GM21515 (cell line): Measurements from ENCODE around the gene PLPPR4.
"Not testable (repeated sequence)": the region's sequence is repeated elsewhere in the genome, so short reads cannot be mapped to it uniquely, and the experiment has no call there.

Experiments
- ATAC-seq: cut with Tn5 transposase; IDR thresholded peaks from one replicate; pipeline ENCODE4 v1.9.1; 2021; ENCODE audit not compliant: unreplicated experiment

The PLPPR4 gene

GRCh38 chr1:99268021-99268420, 3.7 kb downstream of the PLPPR4 start:
- ATAC-seq: no peak

GRCh38 chr1:99269321-99269720, 5.0 kb downstream of the PLPPR4 start:
- no peak for ATAC-seq

- no peak for ATAC-seq
These were observed 6.4 kb downstream of the PLPPR4 start for GRCh38 chr1:99270646-99271045.

GRCh38 chr1:99271249-99271648, 7.0 kb downstream of the PLPPR4 start:
- ATAC-seq: no peak

GRCh38 chr1:99277066-99277465, 12.8 kb downstream of the PLPPR4 start:
- no peak for ATAC-seq

GRCh38 chr1:99279525-99279924, 15.2 kb downstream of the PLPPR4 start:
- no peak for ATAC-seq

- no peak for ATAC-seq
These were observed 16.8 kb downstream of the PLPPR4 start for GRCh38 chr1:99281105-99281504.

- no peak for ATAC-seq
These were observed 18.2 kb downstream of the PLPPR4 start for GRCh38 chr1:99282536-99282935.

- ATAC-seq: not testable (repeated sequence)
These were observed 19.2 kb downstream of the PLPPR4 start for GRCh38 chr1:99283521-99283920.

- no peak for ATAC-seq
These were observed 28.6 kb downstream of the PLPPR4 start for GRCh38 chr1:99292886-99293285.

- no peak for ATAC-seq
These were observed 33.6 kb downstream of the PLPPR4 start for GRCh38 chr1:99297923-99298322.

GRCh38 chr1:99304725-99305282, 40.5 kb downstream of the PLPPR4 start:
- ATAC-seq: no peak

- ATAC-seq: no peak
These were observed 41.3 kb downstream of the PLPPR4 start for GRCh38 chr1:99305626-99306025.

GRCh38 chr1:99306056-99306455, 41.8 kb downstream of the PLPPR4 start:
- ATAC-seq: no peak

GRCh38 chr1:99306644-99307043, 42.4 kb downstream of the PLPPR4 start:
- no peak for ATAC-seq

GRCh38 chr1:99315305-99315704, 51.0 kb downstream of the PLPPR4 start:
- ATAC-seq: no peak

- no peak for ATAC-seq
These were observed 62.1 kb downstream of the PLPPR4 start for GRCh38 chr1:99326215-99326949.

GRCh38 chr1:99327357-99327756, 63.1 kb downstream of the PLPPR4 start:
- ATAC-seq: no peak

- ATAC-seq: no peak
These were observed 63.9 kb downstream of the PLPPR4 start for GRCh38 chr1:99328171-99328570.

GRCh38 chr1:99331083-99331482, 66.8 kb downstream of the PLPPR4 start:
- ATAC-seq: no peak

- ATAC-seq: no peak
These were observed 67.3 kb downstream of the PLPPR4 start for GRCh38 chr1:99331636-99332035.

GRCh38 chr1:99332561-99332960, 68.3 kb downstream of the PLPPR4 start:
- ATAC-seq: no peak

- ATAC-seq: no peak
These were observed 70.7 kb downstream of the PLPPR4 start for GRCh38 chr1:99334991-99335390.
